Keratinocyte (primary cell): ENCODE results near the gene DST. TPM values are rescaled to one million over a fixed set of nuclear protein-coding genes. Genes with fewer than 3 reads are reported as not detected.
A peak's percentile ranks its signal among the peaks of the same experiment; 100 is the strongest.

Experiments used
- DNase-seq: peaks from one replicate; pipeline ENCODE4 v3.0.0-alpha.2; 2011; ENCODE audit warnings: low read depth, missing footprints, low spot score
- FAIRE-seq: peaks from 2 replicates; lab custom pipeline; 2011; peaks lifted over from hg19 to GRCh38; lab: Jason Lieb, UNC
- H2AFZ ChIP-seq: 2 replicates; pipeline ENCODE4 v1.6.0; 2012; ENCODE audit warnings: low read length, control low read depth, inconsistent platforms; ENCODE audit not compliant: control insufficient read depth
- H3K27ac ChIP-seq: 2 replicates; pipeline ENCODE4 v1.5.1; 2011; ENCODE audit warnings: low read length; ENCODE audit not compliant: control insufficient read depth, insufficient read depth
- H3K27me3 ChIP-seq: 3 replicates; pipeline ENCODE4 v1.6.0; 2011; ENCODE audit warnings: low read length; ENCODE audit not compliant: control insufficient read depth, insufficient read depth; ENCODE audit errors: extremely low read depth
- H3K36me3 ChIP-seq, 2 experiments: 2 replicates in 1 of 2; 3 replicates in 1 of 2; pipeline ENCODE4 v1.5.1; 2011; ENCODE audit warnings: low read length in 2 of 2, mild to moderate bottlenecking in 1 of 2; ENCODE audit not compliant: control insufficient read depth in 2 of 2, insufficient read depth in 2 of 2; ENCODE audit errors: extremely low read depth in 1 of 2
- H3K4me1 ChIP-seq: 3 replicates; pipeline ENCODE4 v1.5.1; 2011; ENCODE audit warnings: low read length; ENCODE audit not compliant: control insufficient read depth, insufficient read depth; ENCODE audit errors: extremely low read depth
- H3K4me2 ChIP-seq: 3 replicates; pipeline ENCODE4 v1.6.0; 2011; ENCODE audit warnings: low read depth, low read length; ENCODE audit not compliant: control insufficient read depth, insufficient read depth; ENCODE audit errors: extremely low read depth
- H3K4me3 ChIP-seq, 3 experiments: fragments of 200-600 bp in 1 of 3; sonication (generic) in 1 of 3; 2 replicates in 2 of 3; 3 replicates in 1 of 3; pipeline ENCODE4 v1.5.1; 2011 to 2016; ENCODE audit warnings: low read length in 3 of 3, mild to moderate bottlenecking in 3 of 3, control low read depth in 2 of 3, inconsistent platforms in 1 of 3, low read depth in 1 of 3, mixed read lengths in 1 of 3, mixed run types in 1 of 3, moderate library complexity in 1 of 3; ENCODE audit not compliant: control insufficient read depth in 2 of 3, insufficient read depth in 2 of 3; ENCODE audit errors: extremely low read depth in 1 of 3
- H3K79me2 ChIP-seq: 2 replicates; pipeline ENCODE4 v1.6.0; 2012; ENCODE audit warnings: low read length; ENCODE audit not compliant: control insufficient read depth, insufficient read depth
- H3K9ac ChIP-seq: 3 replicates; pipeline ENCODE4 v1.6.0; 2011; ENCODE audit warnings: low read length; ENCODE audit not compliant: control insufficient read depth, insufficient read depth; ENCODE audit errors: extremely low read depth
- H3K9me1 ChIP-seq: 3 replicates; pipeline ENCODE4 v1.6.0; 2011; ENCODE audit warnings: low read length; ENCODE audit not compliant: control insufficient read depth, insufficient read depth; ENCODE audit errors: extremely low read depth
- H3K9me3 ChIP-seq: 2 replicates; pipeline ENCODE4 v1.5.1; 2012; ENCODE audit warnings: low read depth, low read length; ENCODE audit not compliant: control insufficient read depth
- H4K20me1 ChIP-seq: 3 replicates; pipeline ENCODE4 v1.6.0; 2011; ENCODE audit warnings: low read length; ENCODE audit not compliant: control insufficient read depth, insufficient read depth; ENCODE audit errors: extremely low read depth
- EZH2 ChIP-seq: IDR thresholded peaks from one replicate; pipeline ENCODE4 v1.6.1; 2012; ENCODE audit warnings: inconsistent platforms, mild to moderate bottlenecking, low read length, moderate library complexity
- dilution Hi-C: fragments of 300-500 bp; cut with MboI; formaldehyde crosslinking; loops from one replicate; pipeline ENCODE4 v1.7.0; 2020; ENCODE audit warnings: low sequenced_read_pairs; ENCODE audit not compliant: extremely low pct_ligation_motif_present
- polyA plus RNA-seq, 5 experiments: library from polyadenylated mRNA; depleted of rRNA in 3 of 5; stranded (reverse) in 3 of 5; stranded (forward) in 1 of 5; unstranded in 1 of 5; fragments of >200 nt; gene quantifications; 1 replicate in 1 of 5; 2 replicates in 3 of 5; 3 replicates in 1 of 5; pipeline versions ENCODE4 v1.2.1 to v1.2.3, GENCODE V29; 2011 to 2012; ENCODE audit warnings: missing spikeins in 2 of 5, low read depth in 1 of 5, low replicate concordance in 1 of 5
- TF ChIP-seq, protein P1 (sequence below), 3 experiments: IDR thresholded peaks in 1 of 3; conservative IDR thresholded peaks in 1 of 3; optimal IDR thresholded peaks in 1 of 3; 2 replicates in 2 of 3; 3 replicates in 1 of 3; pipeline versions ENCODE3 to v1.5.1; 2011; ENCODE audit warnings: low read length in 3 of 3, mild to moderate bottlenecking in 3 of 3, moderate library complexity in 2 of 3, control low read depth in 1 of 3, inconsistent platforms in 1 of 3; ENCODE audit not compliant: insufficient read depth in 2 of 3; ENCODE audit errors: extremely low read depth in 1 of 3

DST gene
- polyA plus RNA-seq, 1 donor (not counting 4 experiments of a cell fraction or from before 2014, with no cell fraction given): 455 TPM

DNA sequence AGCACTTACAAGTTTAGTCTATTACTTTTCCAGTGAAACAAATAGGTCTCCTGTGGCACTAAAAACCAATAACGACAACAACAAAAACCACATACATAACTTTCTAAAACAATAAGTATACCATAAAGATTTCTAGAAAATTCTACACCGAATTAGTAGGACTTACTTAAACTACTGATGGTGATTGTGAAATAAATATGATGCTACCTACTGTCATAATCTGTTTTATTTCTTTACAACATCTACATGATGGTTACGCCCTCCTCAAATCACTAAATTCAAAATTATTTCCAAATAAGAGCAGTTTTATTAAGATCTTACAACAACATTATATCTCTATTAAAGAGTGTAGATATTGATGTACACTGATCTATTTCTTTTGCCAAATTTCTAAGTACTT lies 147.0 kb downstream of the DST start:
- Histone ChIP-seq H3K4me1 (peaks cover 7% of the 10 kb centered on the region), H4K20me1 (no peaks in the 10 kb centered on the region), H2AFZ (no peak overlapping the region), H3K79me2 (no peaks in the 10 kb centered on the region), H3K27ac (no peak overlapping the region), H3K36me3 (peaks cover 5 to 9% of the 10 kb centered on the region in 2 experiments), H3K4me3 (no peak overlapping the region), H3K4me2 (no peak overlapping the region), H3K27me3 (no peaks in the 10 kb centered on the region), H3K9ac (no peak overlapping the region), H3K9me1 (no peaks in the 10 kb centered on the region), H3K9me3 (no peaks in the 10 kb centered on the region)
- FAIRE-seq: no peak
- dilution Hi-C loops: no loop called here
- TF ChIP-seq EZH2: no peak
- TF ChIP-seq, protein P1, sequence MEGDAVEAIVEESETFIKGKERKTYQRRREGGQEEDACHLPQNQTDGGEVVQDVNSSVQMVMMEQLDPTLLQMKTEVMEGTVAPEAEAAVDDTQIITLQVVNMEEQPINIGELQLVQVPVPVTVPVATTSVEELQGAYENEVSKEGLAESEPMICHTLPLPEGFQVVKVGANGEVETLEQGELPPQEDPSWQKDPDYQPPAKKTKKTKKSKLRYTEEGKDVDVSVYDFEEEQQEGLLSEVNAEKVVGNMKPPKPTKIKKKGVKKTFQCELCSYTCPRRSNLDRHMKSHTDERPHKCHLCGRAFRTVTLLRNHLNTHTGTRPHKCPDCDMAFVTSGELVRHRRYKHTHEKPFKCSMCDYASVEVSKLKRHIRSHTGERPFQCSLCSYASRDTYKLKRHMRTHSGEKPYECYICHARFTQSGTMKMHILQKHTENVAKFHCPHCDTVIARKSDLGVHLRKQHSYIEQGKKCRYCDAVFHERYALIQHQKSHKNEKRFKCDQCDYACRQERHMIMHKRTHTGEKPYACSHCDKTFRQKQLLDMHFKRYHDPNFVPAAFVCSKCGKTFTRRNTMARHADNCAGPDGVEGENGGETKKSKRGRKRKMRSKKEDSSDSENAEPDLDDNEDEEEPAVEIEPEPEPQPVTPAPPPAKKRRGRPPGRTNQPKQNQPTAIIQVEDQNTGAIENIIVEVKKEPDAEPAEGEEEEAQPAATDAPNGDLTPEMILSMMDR (optimal IDR thresholded peaks at IDR 0.05 in 1 of 3, IDR thresholded peaks at IDR 0.05 in 1 of 3, conservative IDR thresholded peaks at IDR 0.05 in 1 of 3; ENCODE audit: extremely low read depth in 1 of 3, insufficient read depth in 2 of 3, low read length in 3 of 3): no peak
- no peak for DNase-seq

DNA sequence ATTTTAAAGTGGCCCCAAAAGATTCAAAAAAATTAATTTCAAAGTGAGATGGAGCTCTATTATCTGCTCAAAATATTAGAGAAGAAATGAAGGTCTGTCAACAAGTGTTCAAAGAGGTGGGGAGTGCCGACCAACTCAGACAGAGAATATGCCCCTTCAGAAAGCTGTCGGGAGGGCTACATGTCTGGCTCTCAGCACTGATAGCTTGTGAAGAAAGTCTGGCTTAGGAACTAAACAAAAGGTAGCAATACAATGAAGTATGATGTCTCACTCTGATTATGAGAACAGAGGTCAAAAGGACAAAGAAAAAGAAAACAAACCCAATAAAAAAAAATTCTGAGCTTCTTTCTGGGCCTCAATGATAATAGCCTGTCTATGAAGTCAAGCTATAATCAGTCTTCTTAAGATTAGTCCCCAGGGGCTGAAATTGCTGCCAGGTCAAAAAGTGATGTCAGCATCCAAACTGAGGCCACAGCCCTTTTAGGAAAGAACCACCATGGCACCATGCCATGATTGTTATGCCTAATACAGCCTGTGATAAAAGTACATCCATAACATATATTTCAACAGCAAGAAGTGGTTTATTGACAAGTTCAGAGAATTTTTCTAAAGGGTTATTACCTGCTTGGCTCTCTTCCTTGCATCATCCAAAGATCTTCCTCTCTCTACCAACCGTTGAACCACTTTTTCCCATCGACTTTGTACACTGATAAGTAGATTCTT lies 150.9 kb downstream of the DST start:
- Histone ChIP-seq H3K27ac (peak overlapping the region; percentile 46), H3K4me2 (no peak overlapping the region), H3K79me2 (no peaks in the 10 kb centered on the region), H4K20me1 (no peaks in the 10 kb centered on the region), H3K4me3 (no peak overlapping the region), H3K9me1 (no peaks in the 10 kb centered on the region), H2AFZ (no peak overlapping the region), H3K9me3 (no peaks in the 10 kb centered on the region), H3K36me3 (peaks cover 0 to 6% of the 10 kb centered on the region in 2 experiments), H3K4me1 (peaks cover 8% of the 10 kb centered on the region), H3K27me3 (no peaks in the 10 kb centered on the region), H3K9ac (no peak overlapping the region)
- no peak for DNase-seq
- dilution Hi-C loops: no loop called here
- FAIRE-seq: no peak
- TF ChIP-seq, protein P1 (optimal IDR thresholded peaks at IDR 0.05 in 1 of 3, IDR thresholded peaks at IDR 0.05 in 1 of 3, conservative IDR thresholded peaks at IDR 0.05 in 1 of 3; ENCODE audit: extremely low read depth in 1 of 3, insufficient read depth in 2 of 3, low read length in 3 of 3): no peak
- TF ChIP-seq EZH2: no peak
